Liver (tissue), 9 donors: ENCODE data around the gene BPHL. TPM values are rescaled to one million over a fixed set of nuclear protein-coding genes. Genes with fewer than 3 reads are reported as not detected.

Experiments
- DNase-seq: peaks from one replicate; pipeline ENCODE4 v3.0.0-alpha.2; 2017; ENCODE audit warnings: low spot score
- H3K27ac ChIP-seq, 2 donors: one replicate each; pipeline ENCODE4 v1.7.0; 2013; ENCODE audit warnings: inconsistent platforms in 2 of 2, low read length in 2 of 2, control low read depth in 1 of 2, low read depth in 1 of 2, mild to moderate bottlenecking in 1 of 2
- H3K27me3 ChIP-seq, 4 donors: one replicate each; pipeline versions ENCODE4 v1.6.1 to v1.7.0; 2013; ENCODE audit warnings: low read length in 3 of 4, inconsistent platforms in 1 of 4, mild to moderate bottlenecking in 1 of 4, moderate library complexity in 1 of 4; ENCODE audit not compliant: control insufficient read depth in 4 of 4, insufficient read depth in 4 of 4
- H3K36me3 ChIP-seq, 4 donors: one replicate each; pipeline versions ENCODE4 v1.6.1 to v1.7.0; 2013; ENCODE audit warnings: low read length in 3 of 4, mild to moderate bottlenecking in 3 of 4, low read depth in 1 of 4, moderate library complexity in 1 of 4; ENCODE audit not compliant: control insufficient read depth in 4 of 4, insufficient read depth in 3 of 4
- H3K4me1 ChIP-seq, 4 donors: one replicate each; pipeline versions ENCODE4 v1.6.1 to v1.7.0; 2013; ENCODE audit warnings: low read length in 3 of 4, mild to moderate bottlenecking in 3 of 4, moderate library complexity in 1 of 4; ENCODE audit not compliant: control insufficient read depth in 4 of 4, insufficient read depth in 4 of 4
- H3K4me3 ChIP-seq, 3 donors: one replicate each; pipeline versions ENCODE4 v1.6.1 to v1.7.0; 2013; ENCODE audit warnings: low read length in 3 of 3, control low read depth in 1 of 3, low read depth in 1 of 3, mild to moderate bottlenecking in 1 of 3
- H3K9ac ChIP-seq, 2 donors: one replicate each; pipeline ENCODE4 v1.7.0; 2013; ENCODE audit warnings: low read length in 2 of 2, mild to moderate bottlenecking in 2 of 2, moderate library complexity in 2 of 2, control low read depth in 1 of 2, low read depth in 1 of 2
- H3K9me3 ChIP-seq, 4 donors: one replicate each; pipeline versions ENCODE4 v1.6.1 to v1.7.0; 2013; ENCODE audit warnings: low read length in 3 of 4; ENCODE audit not compliant: control insufficient read depth in 4 of 4
- ATF3 ChIP-seq: IDR thresholded peaks from 2 replicates; pipeline ENCODE4 v1.6.1; 2016; ENCODE audit warnings: antibody characterized with exemption
- CTCF ChIP-seq: fragments of 150-350 bp; IDR thresholded peaks from 2 replicates; pipeline ENCODE4 v1.5.1; 2017; ENCODE audit warnings: improper control_type of control experiment, low read depth, low read length; ENCODE audit not compliant: missing input control
- EGR1 ChIP-seq, 2 donors: IDR thresholded peaks; 2 replicates each; pipeline ENCODE4 v1.6.1; 2016 to 2018; ENCODE audit warnings: antibody characterized with exemption in 2 of 2, low read depth in 2 of 2
- FOXA1 ChIP-seq: IDR thresholded peaks from 2 replicates; pipeline ENCODE4 v1.6.1; 2016; ENCODE audit warnings: antibody characterized with exemption
- FOXA2 ChIP-seq: IDR thresholded peaks from 2 replicates; pipeline ENCODE4 v1.6.1; 2016; ENCODE audit warnings: antibody characterized with exemption
- GABPA ChIP-seq, 2 donors: IDR thresholded peaks in 1 of 2; conservative IDR thresholded peaks in 1 of 2; 2 replicates each; pipeline ENCODE4 v1.6.1; 2016; ENCODE audit warnings: antibody characterized with exemption in 2 of 2, mild to moderate bottlenecking in 1 of 2, moderate library complexity in 1 of 2
- HNF4A ChIP-seq, 2 donors: conservative IDR thresholded peaks; 2 replicates each; pipeline ENCODE4 v1.6.1; 2016; ENCODE audit warnings: antibody characterized with exemption in 2 of 2, mild to moderate bottlenecking in 2 of 2
- JUND ChIP-seq, 2 donors: IDR thresholded peaks; 2 replicates each; pipeline ENCODE4 v1.6.1; 2016; ENCODE audit warnings: antibody characterized with exemption in 2 of 2
- MAX ChIP-seq: IDR thresholded peaks from 2 replicates; pipeline ENCODE4 v1.6.1; 2016; ENCODE audit warnings: antibody characterized with exemption
- NR2F2 ChIP-seq: IDR thresholded peaks from 2 replicates; pipeline ENCODE4 v1.6.1; 2016; ENCODE audit warnings: antibody characterized with exemption
- RAD21 ChIP-seq, 2 donors: IDR thresholded peaks; 2 replicates each; pipeline ENCODE4 v1.6.1; 2016; ENCODE audit warnings: antibody characterized with exemption in 2 of 2, mild to moderate bottlenecking in 2 of 2
- REST ChIP-seq: IDR thresholded peaks from 2 replicates; pipeline ENCODE4 v1.6.1; 2016; ENCODE audit warnings: antibody characterized with exemption, mild to moderate bottlenecking
- RXRA ChIP-seq, 2 donors: IDR thresholded peaks; 2 replicates each; pipeline ENCODE4 v1.6.1; 2017 to 2018; ENCODE audit warnings: antibody characterized with exemption in 2 of 2, mild to moderate bottlenecking in 1 of 2
- SP1 ChIP-seq: IDR thresholded peaks from 2 replicates; pipeline ENCODE4 v1.6.1; 2018; ENCODE audit warnings: antibody characterized with exemption, mild to moderate bottlenecking
- TAF1 ChIP-seq: conservative IDR thresholded peaks from 2 replicates; pipeline ENCODE4 v1.6.1; 2016; ENCODE audit warnings: antibody characterized with exemption, mild to moderate bottlenecking
- YY1 ChIP-seq: IDR thresholded peaks from 2 replicates; pipeline ENCODE4 v1.6.1; 2016; ENCODE audit warnings: antibody characterized with exemption, mild to moderate bottlenecking
- ZBTB33 ChIP-seq: IDR thresholded peaks from 2 replicates; pipeline ENCODE4 v1.6.1; 2016; ENCODE audit warnings: antibody characterized with exemption
- WGBS: extraction: QIAGEN DNeasy Blood & Tissue Kit; methylation state at CpG from one replicate; pipeline ENCODE4 v1.1.7; 2013; 5-methylcytosine and 5-hydroxymethylcytosine counted together
- polyA plus RNA-seq, 2 donors: library from polyadenylated mRNA; stranded (reverse) in 1 of 2; unstranded in 1 of 2; fragments of 200-250 nt in 1 of 2; fragments of >200 nt in 1 of 2; fragmentation: Nextera tagmentation in 1 of 2; extraction: Ambion mirVana in 1 of 2; gene quantifications; one replicate each; pipeline versions ENCODE4 v1.2.1 to v1.2.3, GENCODE V29; 2013 to 2015
- total RNA-seq, 2 donors: library from RNA; depleted of rRNA; stranded (reverse); fragments of >200 nt; gene quantifications; one replicate each; pipeline ENCODE4 v1.2.3, GENCODE V29; 2014
- donor health status: healthy.
- donor health status: healthy.
- donor health status: healthy.
- donor health status: healthy.
- donor health status: healthy.

The BPHL gene
- total and polyA plus RNA-seq, 4 donors = 16.0 to 90.8 (median 31.5) TPM

GRCh38 chr6:3194535-3195419, 76.3 kb downstream of the BPHL start:
- H3K9ac ChIP-seq = no peak overlapping the region
- TF ChIP-seq EGR1 (IDR thresholded peaks at IDR 0.05; ENCODE audit: low read depth in 2 of 2) = no peak
- no peak for TF ChIP-seq RXRA (IDR thresholded peaks at IDR 0.05)
- TF ChIP-seq ATF3 = no peak
- TF ChIP-seq NR2F2 = no peak
- no peak for TF ChIP-seq HNF4A (conservative IDR thresholded peaks at IDR 0.05)
- TF ChIP-seq RAD21 (IDR thresholded peaks at IDR 0.05) = no peak
- TF ChIP-seq GABPA (IDR thresholded peaks at IDR 0.05 in 1 of 2, conservative IDR thresholded peaks at IDR 0.05 in 1 of 2) = no peak
- no peak for TF ChIP-seq MAX
- TF ChIP-seq FOXA1 = no peak
- TF ChIP-seq CTCF = no peak
- no peak for TF ChIP-seq JUND (IDR thresholded peaks at IDR 0.05)
- TF ChIP-seq FOXA2 = no peak
- TF ChIP-seq SP1 = no peak
- no peak for TF ChIP-seq REST
- no peak for TF ChIP-seq YY1
- no peaks in the 10 kb centered on the region for H3K9me3 ChIP-seq
- H3K27ac ChIP-seq = no peak overlapping the region
- DNase-seq = no peak
- H3K36me3 ChIP-seq = no peaks in the 10 kb centered on the region
- no peaks in the 10 kb centered on the region for H3K4me1 ChIP-seq
- H3K27me3 ChIP-seq = peaks cover 0 to 2% (median 0%) of the 10 kb centered on the region in 4 donors
- 80% methylated on average over 19 of the region's 19 CpGs for WGBS
- H3K4me3 ChIP-seq = no peak overlapping the region

- Histone ChIP-seq H3K27ac (no peak overlapping the region), H3K36me3 (no peaks in the 10 kb centered on the region), H3K9me3 (no peaks in the 10 kb centered on the region), H3K4me3 (no peak overlapping the region), H3K4me1 (no peaks in the 10 kb centered on the region), H3K27me3 (peaks cover 0 to 2% (median 0%) of the 10 kb centered on the region in 4 donors), H3K9ac (no peak overlapping the region)
- WGBS = 82% methylated on average over 5 of the region's 5 CpGs
- no peak for DNase-seq
- TF ChIP-seq YY1 (no peak), EGR1 (IDR thresholded peaks at IDR 0.05; ENCODE audit: low read depth in 2 of 2) (no peak), TAF1 (no peak), CTCF (no peak), SP1 (no peak), FOXA1 (no peak), HNF4A (conservative IDR thresholded peaks at IDR 0.05) (no peak), ZBTB33 (no peak), MAX (no peak), RAD21 (IDR thresholded peaks at IDR 0.05) (no peak), ATF3 (no peak)
Measured at GRCh38 chr6:3195420-3195694, 76.8 kb downstream of the BPHL start.
